Duodenal mucosa (tissue), 2 donors: ENCODE data around the gene CHL1.

Experiments used
- H3K27ac ChIP-seq: one replicate; pipeline ENCODE4 v1.7.0; 2013; ENCODE audit warnings: low read depth, low read length
- H3K27me3 ChIP-seq, 2 donors: one replicate each; pipeline ENCODE4 v1.7.0; 2013; ENCODE audit warnings: low read length in 2 of 2, control low read depth in 1 of 2; ENCODE audit not compliant: insufficient read depth in 2 of 2, control insufficient read depth in 1 of 2
- H3K36me3 ChIP-seq, 2 donors: one replicate each; pipeline ENCODE4 v1.7.0; 2013; ENCODE audit warnings: low read length in 2 of 2, control low read depth in 1 of 2; ENCODE audit not compliant: insufficient read depth in 2 of 2, control insufficient read depth in 1 of 2
- H3K4me1 ChIP-seq, 2 donors: one replicate each; pipeline ENCODE4 v1.7.0; 2013; ENCODE audit warnings: low read length in 2 of 2, control low read depth in 1 of 2; ENCODE audit not compliant: insufficient read depth in 2 of 2, control insufficient read depth in 1 of 2
- H3K4me3 ChIP-seq, 2 donors: one replicate each; pipeline ENCODE4 v1.7.0; 2013; ENCODE audit warnings: low read length in 2 of 2, low read depth in 1 of 2
- H3K9ac ChIP-seq, 2 donors: one replicate each; pipeline ENCODE4 v1.7.0; 2013; ENCODE audit warnings: low read length in 2 of 2, low read depth in 1 of 2
- H3K9me3 ChIP-seq, 2 donors: one replicate each; pipeline ENCODE4 v1.7.0; 2013; ENCODE audit warnings: low read length in 2 of 2, control low read depth in 1 of 2; ENCODE audit not compliant: control insufficient read depth in 1 of 2

Gene CHL1

DNA sequence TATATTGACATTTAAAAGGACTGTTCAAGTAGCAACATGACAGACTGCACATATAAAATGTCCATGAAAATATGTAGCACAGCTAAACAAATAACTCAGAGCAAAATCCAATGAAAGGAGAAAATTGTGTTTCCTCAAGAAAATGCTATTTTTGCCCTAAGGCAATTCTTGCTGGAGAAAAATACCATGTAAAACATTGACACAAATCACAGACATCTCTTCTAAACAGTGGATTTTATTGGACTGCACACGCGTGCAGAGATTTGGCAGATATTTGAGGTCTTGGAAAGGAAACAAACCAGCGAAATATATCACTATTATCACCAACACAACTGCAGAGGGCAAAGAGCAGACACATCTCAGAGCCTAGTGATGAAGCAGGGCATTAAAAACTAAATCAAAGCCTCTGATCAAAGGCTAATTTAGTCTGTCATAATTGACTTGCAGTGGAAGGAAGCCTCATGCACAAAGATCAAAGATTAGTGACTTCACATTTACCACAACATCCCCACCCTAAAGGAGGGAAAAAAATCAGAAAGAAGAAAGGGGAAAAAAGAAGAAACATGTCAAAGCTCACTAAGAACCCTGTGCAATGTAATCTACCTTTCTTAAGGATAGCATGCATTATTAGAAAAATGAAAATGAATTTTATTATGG, 52.4 kb downstream of the CHL1 start:
- no peak overlapping the region for H3K27ac ChIP-seq
- H3K27me3 ChIP-seq, result no peaks in the 10 kb centered on the region
- no peaks in the 10 kb centered on the region for H3K36me3 ChIP-seq
- no peaks in the 10 kb centered on the region for H3K4me1 ChIP-seq
- H3K4me3 ChIP-seq, result no peak overlapping the region
- H3K9me3 ChIP-seq, result no peaks in the 10 kb centered on the region
- no peak overlapping the region for H3K9ac ChIP-seq

DNA sequence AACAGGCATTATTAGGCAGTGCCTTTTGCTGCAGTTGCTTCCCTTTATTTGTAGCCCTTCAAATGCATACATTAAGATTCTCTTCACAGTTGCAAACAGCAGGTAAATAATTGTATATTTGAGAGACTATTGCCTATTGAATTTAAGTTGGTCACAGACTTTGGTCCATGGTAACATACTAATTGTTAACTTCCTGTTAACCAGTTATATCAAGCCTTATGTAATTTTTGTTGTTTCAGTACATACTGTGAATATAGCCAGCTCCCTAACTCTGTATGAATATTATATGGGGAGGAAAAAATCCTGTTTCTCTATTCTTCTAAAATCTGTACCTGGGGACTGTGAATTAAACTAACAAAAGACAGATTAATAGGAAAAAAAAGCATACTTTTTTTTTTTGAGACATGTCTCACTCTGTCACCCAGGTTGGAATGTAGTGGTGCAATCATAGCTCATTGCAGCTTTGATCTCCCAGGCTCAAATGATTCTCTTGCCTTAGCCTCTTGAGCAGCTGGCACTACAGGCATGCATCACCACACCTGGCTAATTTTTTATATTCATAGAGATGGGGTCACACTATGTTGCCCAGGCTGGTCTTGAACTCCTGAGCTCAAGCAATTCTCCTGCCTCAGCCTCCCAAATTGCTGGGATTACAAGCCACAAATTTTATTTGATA, 53.2 kb downstream of the CHL1 start:
- no peak overlapping the region for H3K9ac ChIP-seq
- H3K36me3 ChIP-seq, result no peaks in the 10 kb centered on the region
- no peaks in the 10 kb centered on the region for H3K27me3 ChIP-seq
- no peaks in the 10 kb centered on the region for H3K4me1 ChIP-seq
- H3K27ac ChIP-seq, result no peak overlapping the region
- no peaks in the 10 kb centered on the region for H3K9me3 ChIP-seq
- H3K4me3 ChIP-seq, result no peak overlapping the region

GRCh38 chr3:256501-256900, 59.9 kb downstream of the CHL1 start:
- Histone ChIP-seq H3K27me3 (no peaks in the 10 kb centered on the region), H3K9ac (no peak overlapping the region), H3K36me3 (no peaks in the 10 kb centered on the region), H3K4me3 (no peak overlapping the region), H3K9me3 (no peaks in the 10 kb centered on the region), H3K4me1 (no peaks in the 10 kb centered on the region), H3K27ac (no peak overlapping the region)

- H3K9ac ChIP-seq, result no peak overlapping the region
- H3K9me3 ChIP-seq, result no peaks in the 10 kb centered on the region
- H3K27ac ChIP-seq, result no peak overlapping the region
- no peak overlapping the region for H3K4me3 ChIP-seq
- no peaks in the 10 kb centered on the region for H3K4me1 ChIP-seq
- H3K27me3 ChIP-seq, result no peaks in the 10 kb centered on the region
- H3K36me3 ChIP-seq, result no peaks in the 10 kb centered on the region
Measured at GRCh38 chr3:257826-258225, 61.3 kb downstream of the CHL1 start.

DNA sequence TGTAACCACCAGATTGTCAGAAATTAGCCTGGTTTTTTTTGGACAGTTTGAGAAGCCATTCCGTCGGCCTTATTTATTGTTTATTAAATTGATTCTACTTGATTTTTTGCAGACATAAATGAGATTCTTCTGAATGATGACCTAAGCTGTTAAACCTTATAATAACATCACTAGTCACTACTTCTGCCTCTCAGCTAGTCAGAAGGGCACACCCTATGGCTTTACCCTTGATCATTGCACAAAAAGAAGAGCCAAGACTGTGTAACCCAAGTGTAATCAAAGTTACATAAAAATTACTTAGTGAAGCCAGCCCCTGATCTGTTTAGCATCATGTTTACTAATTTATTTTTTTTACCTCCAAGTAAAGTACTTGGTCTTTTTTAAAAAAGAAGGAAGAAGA, 64.3 kb downstream of the CHL1 start:
- Histone ChIP-seq H3K4me1 (no peaks in the 10 kb centered on the region), H3K9ac (no peak overlapping the region), H3K36me3 (no peaks in the 10 kb centered on the region), H3K27me3 (no peaks in the 10 kb centered on the region), H3K4me3 (no peak overlapping the region), H3K27ac (no peak overlapping the region), H3K9me3 (no peaks in the 10 kb centered on the region)

- Histone ChIP-seq H3K4me3 (no peak overlapping the region), H3K9ac (no peak overlapping the region), H3K27ac (no peak overlapping the region), H3K9me3 (no peaks in the 10 kb centered on the region), H3K27me3 (no peaks in the 10 kb centered on the region), H3K4me1 (no peaks in the 10 kb centered on the region), H3K36me3 (no peaks in the 10 kb centered on the region)
Measured at GRCh38 chr3:263393-263792, 66.8 kb downstream of the CHL1 start.

DNA sequence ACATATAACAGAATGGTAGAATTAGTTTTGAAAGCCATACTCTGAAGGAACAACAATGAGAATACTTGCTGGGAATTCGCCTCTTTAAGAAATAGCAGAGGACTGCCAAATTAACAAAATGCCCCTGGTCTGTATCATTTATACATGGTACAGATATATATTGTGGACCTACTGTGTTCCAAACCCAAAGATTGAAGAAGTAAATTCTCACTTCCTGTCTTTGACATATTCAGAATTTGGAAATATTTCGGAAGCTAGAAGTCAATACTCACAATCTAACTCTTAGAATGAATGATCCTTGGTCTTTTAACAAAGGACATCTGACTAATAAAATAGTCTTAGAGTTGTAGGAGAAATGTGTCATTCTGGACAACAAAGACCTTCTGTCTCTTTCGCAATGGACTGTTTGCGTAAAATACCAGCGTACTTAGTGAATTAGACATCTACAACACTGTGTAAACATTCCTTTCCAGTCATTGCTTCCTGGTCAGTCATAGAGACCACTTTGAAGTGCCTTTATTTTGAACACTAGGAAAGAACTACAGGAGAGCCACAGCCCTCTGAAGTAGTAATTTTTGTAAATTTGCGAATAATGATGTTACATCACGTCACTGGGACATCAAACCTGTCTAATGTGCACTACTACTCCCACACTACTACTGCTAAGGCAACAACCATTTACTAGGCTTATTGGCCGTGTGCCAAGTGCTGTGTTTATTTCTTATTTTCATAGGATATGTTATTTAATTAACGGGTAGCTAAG, 68.0 kb downstream of the CHL1 start:
- H3K4me1 ChIP-seq, result no peaks in the 10 kb centered on the region
- H3K4me3 ChIP-seq, result no peak overlapping the region
- H3K9me3 ChIP-seq, result no peaks in the 10 kb centered on the region
- H3K9ac ChIP-seq, result no peak overlapping the region
- no peak overlapping the region for H3K27ac ChIP-seq
- no peaks in the 10 kb centered on the region for H3K27me3 ChIP-seq
- no peaks in the 10 kb centered on the region for H3K36me3 ChIP-seq

DNA sequence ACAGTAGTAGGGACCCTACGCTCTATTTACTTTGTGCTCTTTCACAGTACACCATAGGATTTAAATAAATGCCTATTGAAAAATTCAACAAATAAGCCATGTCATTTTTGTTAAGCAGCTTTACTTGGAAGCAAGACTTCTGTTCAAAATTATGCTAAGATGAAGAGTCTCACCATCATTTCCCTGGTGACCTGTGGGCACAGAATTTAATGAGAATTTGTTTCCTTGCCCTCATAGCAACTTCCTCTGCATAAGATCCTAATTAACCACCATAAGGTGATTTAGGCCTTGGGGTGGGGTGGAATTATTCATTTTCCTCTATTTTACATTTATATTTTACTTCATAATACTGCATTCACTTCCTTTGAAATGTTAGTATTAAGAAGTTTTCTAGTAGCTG, 70.5 kb downstream of the CHL1 start:
- Histone ChIP-seq H3K9me3 (no peaks in the 10 kb centered on the region), H3K4me1 (no peaks in the 10 kb centered on the region), H3K27me3 (no peaks in the 10 kb centered on the region), H3K4me3 (no peak overlapping the region), H3K9ac (no peak overlapping the region), H3K27ac (no peak overlapping the region), H3K36me3 (no peaks in the 10 kb centered on the region)

GRCh38 chr3:270688-271087, 74.1 kb downstream of the CHL1 start:
- H3K27me3 ChIP-seq, result no peaks in the 10 kb centered on the region
- no peaks in the 10 kb centered on the region for H3K4me1 ChIP-seq
- no peak overlapping the region for H3K4me3 ChIP-seq
- H3K9me3 ChIP-seq, result no peaks in the 10 kb centered on the region
- no peaks in the 10 kb centered on the region for H3K36me3 ChIP-seq
- no peak overlapping the region for H3K27ac ChIP-seq
- H3K9ac ChIP-seq, result no peak overlapping the region

- H3K4me3 ChIP-seq, result no peak overlapping the region
- no peaks in the 10 kb centered on the region for H3K4me1 ChIP-seq
- no peaks in the 10 kb centered on the region for H3K27me3 ChIP-seq
- no peaks in the 10 kb centered on the region for H3K9me3 ChIP-seq
- no peaks in the 10 kb centered on the region for H3K36me3 ChIP-seq
- no peak overlapping the region for H3K27ac ChIP-seq
- H3K9ac ChIP-seq, result no peak overlapping the region
Measured at GRCh38 chr3:274927-275326, 78.4 kb downstream of the CHL1 start.
